GM15510 (cell line): ENCODE data around the gene COLEC12.

ENCODE experiments used
- POLR2A ChIP-seq: IDR thresholded peaks from 3 replicates; pipeline ENCODE4 v1.6.1; 2011; ENCODE audit warnings: borderline replicate concordance; ENCODE audit not compliant: insufficient read length; ENCODE audit errors: extremely low read depth

Gene COLEC12

GRCh38 chr18:500632-501405, at the start of gene COLEC12:
Gene COLEC12, minus strand, starts transcription at chr18:500701. Its CDS starts 187 bp downstream, at chr18:500514.
- TF ChIP-seq POLR2A: no peak

GRCh38 chr18:549967-550366, 49.5 kb upstream of the COLEC12 start:
- TF ChIP-seq POLR2A: no peak

GRCh38 chr18:543447-544078, 43.1 kb upstream of the COLEC12 start:
- no peak for TF ChIP-seq POLR2A

- TF ChIP-seq POLR2A: no peak
Observed at GRCh38 chr18:533995-534601, 33.6 kb upstream of the COLEC12 start.

- TF ChIP-seq POLR2A: no peak
Observed at GRCh38 chr18:532632-533031, 32.1 kb upstream of the COLEC12 start.

- no peak for TF ChIP-seq POLR2A
Observed at GRCh38 chr18:532018-532417, 31.5 kb upstream of the COLEC12 start.

GRCh38 chr18:527146-527545, 26.6 kb upstream of the COLEC12 start:
- no peak for TF ChIP-seq POLR2A

- no peak for TF ChIP-seq POLR2A
Observed at GRCh38 chr18:526681-527080, 26.2 kb upstream of the COLEC12 start.

- no peak for TF ChIP-seq POLR2A
Observed at GRCh38 chr18:525036-525797, 24.7 kb upstream of the COLEC12 start.

- no peak for TF ChIP-seq POLR2A
Observed at GRCh38 chr18:524466-524865, 24.0 kb upstream of the COLEC12 start.

GRCh38 chr18:523561-523960, 23.1 kb upstream of the COLEC12 start:
- TF ChIP-seq POLR2A: no peak

GRCh38 chr18:519019-519879, 18.7 kb upstream of the COLEC12 start:
- no peak for TF ChIP-seq POLR2A

GRCh38 chr18:518081-518480, 17.6 kb upstream of the COLEC12 start:
- no peak for TF ChIP-seq POLR2A

- no peak for TF ChIP-seq POLR2A
Observed at GRCh38 chr18:515838-516237, 15.3 kb upstream of the COLEC12 start.
